Lower leg skin (tissue), 4 donors: Measurements from ENCODE around the gene GNB1L. TPM values are rescaled to one million over a fixed set of nuclear protein-coding genes. Genes with fewer than 3 reads are reported as not detected.

ENCODE experiments used
- DNase-seq, 2 donors: peaks; one replicate each; pipeline ENCODE4 v3.0.0-alpha.2; 2019; ENCODE audit warnings: low spot score in 2 of 2
- H3K4me3 ChIP-seq: fragments of 200-600 bp; sonication (generic); 2 replicates; pipeline ENCODE4 v1.5.1; 2017; ENCODE audit warnings: mild to moderate bottlenecking, low read depth; ENCODE audit not compliant: poor library complexity, severe bottlenecking
- POLR2A ChIP-seq, 2 donors: fragments of 450-650 bp; IDR thresholded peaks; one replicate each; pipeline ENCODE4 v1.6.1; 2016 to 2017; ENCODE audit warnings: antibody characterized with exemption in 2 of 2, mild to moderate bottlenecking in 1 of 2, moderate library complexity in 1 of 2
- WGBS, 2 donors: methylation state at CpG; one replicate each; pipeline ENCODE4 v1.1.5; 2018; 5-methylcytosine and 5-hydroxymethylcytosine counted together
- intact Hi-C: fragments of 100-400 bp; cut with DNase I; formaldehyde crosslinking; loops from one replicate; pipeline ENCODE4 v1.15.0; 2023; ENCODE audit warnings: low total_unique reads
- total RNA-seq, 4 donors: library from RNA; depleted of rRNA; stranded (reverse); fragments of >200 nt; gene quantifications; one replicate each; pipeline ENCODE4 v1.1.0, GENCODE V29; 2016
- TF ChIP-seq, protein P1 (sequence below), 3 donors: fragments of 450-650 bp; IDR thresholded peaks; one replicate each; pipeline ENCODE4 v1.5.1; 2016; ENCODE audit warnings: antibody characterized with exemption in 3 of 3, mild to moderate bottlenecking in 3 of 3, moderate library complexity in 2 of 3

GNB1L gene
- total RNA-seq, 4 donors from 2014 or later, result 10.0 to 16.2 (median 11.2) TPM

DNA sequence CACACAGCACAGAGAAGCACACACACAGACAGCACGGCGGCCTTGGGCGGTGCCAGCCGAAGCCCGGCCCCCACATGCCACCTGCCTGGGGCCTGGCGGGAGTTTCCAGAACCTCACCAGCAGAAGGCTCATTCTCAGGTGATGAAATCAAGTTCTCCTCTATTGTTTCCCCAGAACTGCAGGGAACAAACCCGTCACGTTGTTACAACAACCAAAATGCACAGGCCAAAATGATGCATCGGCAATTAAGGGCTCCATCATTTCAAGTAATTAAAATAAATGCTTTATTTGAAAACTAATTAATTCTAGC lies 30.8 kb downstream of the GNB1L start:
- DNase-seq, result peak; percentile 27 to 78
- no peak overlapping the region for H3K4me3 ChIP-seq
- no peak for TF ChIP-seq POLR2A (IDR thresholded peaks at IDR 0.05)
- TF ChIP-seq, protein P1, sequence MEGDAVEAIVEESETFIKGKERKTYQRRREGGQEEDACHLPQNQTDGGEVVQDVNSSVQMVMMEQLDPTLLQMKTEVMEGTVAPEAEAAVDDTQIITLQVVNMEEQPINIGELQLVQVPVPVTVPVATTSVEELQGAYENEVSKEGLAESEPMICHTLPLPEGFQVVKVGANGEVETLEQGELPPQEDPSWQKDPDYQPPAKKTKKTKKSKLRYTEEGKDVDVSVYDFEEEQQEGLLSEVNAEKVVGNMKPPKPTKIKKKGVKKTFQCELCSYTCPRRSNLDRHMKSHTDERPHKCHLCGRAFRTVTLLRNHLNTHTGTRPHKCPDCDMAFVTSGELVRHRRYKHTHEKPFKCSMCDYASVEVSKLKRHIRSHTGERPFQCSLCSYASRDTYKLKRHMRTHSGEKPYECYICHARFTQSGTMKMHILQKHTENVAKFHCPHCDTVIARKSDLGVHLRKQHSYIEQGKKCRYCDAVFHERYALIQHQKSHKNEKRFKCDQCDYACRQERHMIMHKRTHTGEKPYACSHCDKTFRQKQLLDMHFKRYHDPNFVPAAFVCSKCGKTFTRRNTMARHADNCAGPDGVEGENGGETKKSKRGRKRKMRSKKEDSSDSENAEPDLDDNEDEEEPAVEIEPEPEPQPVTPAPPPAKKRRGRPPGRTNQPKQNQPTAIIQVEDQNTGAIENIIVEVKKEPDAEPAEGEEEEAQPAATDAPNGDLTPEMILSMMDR (IDR thresholded peaks at IDR 0.05), result no peak
- WGBS, 2 donors, result 40 to 71% methylated on average over 9 of the region's 9 CpGs
- intact Hi-C loops, result no loop called here

GRCh38 chr22:19823191-19823901 lies 31.3 kb downstream of the GNB1L start:
- no peak for TF ChIP-seq POLR2A (IDR thresholded peaks at IDR 0.05)
- TF ChIP-seq, protein P1 (IDR thresholded peaks at IDR 0.05), result no peak
- intact Hi-C loops, result no loop called here
- H3K4me3 ChIP-seq, result no peak overlapping the region
- peak in 1 of 2 donors; percentile 64 for DNase-seq
- WGBS, 2 donors, result 70% methylated on average over 11 of the region's 11 CpGs

- intact Hi-C loops, result no loop called here
- TF ChIP-seq POLR2A (IDR thresholded peaks at IDR 0.05), result no peak
- TF ChIP-seq, protein P1 (IDR thresholded peaks at IDR 0.05), result no peak
- H3K4me3 ChIP-seq, result no peak overlapping the region
- peak in 1 of 2 donors; percentile 82 for DNase-seq
- 89 to 91% methylated on average over 16 to 17 of the region's 18 CpGs for WGBS, 2 donors
These were observed 32.2 kb downstream of the GNB1L start for GRCh38 chr22:19822301-19823117.

- WGBS, 2 donors, result 88 to 96% methylated on average over 15 to 17 of the region's 20 CpGs
- no peak overlapping the region for H3K4me3 ChIP-seq
- peak in 1 of 2 donors; percentile 78 for DNase-seq
- intact Hi-C loops, result no loop called here
- TF ChIP-seq, protein P1 (IDR thresholded peaks at IDR 0.05), result no peak
- TF ChIP-seq POLR2A (IDR thresholded peaks at IDR 0.05), result no peak
These were observed 33.0 kb downstream of the GNB1L start for GRCh38 chr22:19821523-19822300.

DNA sequence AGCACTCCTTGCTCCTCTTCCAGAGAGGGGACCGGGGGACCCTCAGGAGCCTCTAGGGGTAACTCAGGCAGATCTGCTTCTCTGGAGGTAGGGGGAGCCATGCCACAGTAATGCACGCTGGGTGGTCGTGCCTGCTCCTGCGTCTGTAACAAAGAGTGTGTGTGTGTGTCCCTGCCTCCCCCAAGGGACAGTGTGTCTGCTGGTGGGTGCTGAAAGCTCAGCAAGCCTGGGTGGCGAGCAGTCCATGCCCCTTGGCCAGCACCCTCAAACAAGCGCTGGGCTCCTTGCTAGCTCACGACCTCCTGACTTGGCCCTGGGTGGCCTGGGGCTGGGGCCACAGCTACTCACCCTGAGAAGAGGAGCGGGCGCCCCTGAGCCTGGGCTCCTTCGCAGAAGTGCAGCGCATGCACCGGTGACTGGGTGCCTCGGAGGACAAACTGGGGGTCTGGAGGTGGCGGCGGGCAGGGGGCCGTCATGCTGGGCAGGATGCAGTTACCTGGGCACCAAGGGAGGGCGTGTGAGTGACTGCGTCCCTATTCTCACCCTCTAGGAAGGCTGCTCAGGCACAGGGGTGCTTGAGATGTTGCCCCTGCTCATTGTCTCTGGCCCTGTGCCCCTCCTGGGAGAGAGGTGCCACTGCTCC lies 33.7 kb downstream of the GNB1L start:
- TF ChIP-seq POLR2A (IDR thresholded peaks at IDR 0.05), result no peak
- TF ChIP-seq, protein P1 (IDR thresholded peaks at IDR 0.05), result no peak
- intact Hi-C loops, result no loop called here
- DNase-seq, result peak in 1 of 2 donors; percentile 78
- WGBS, 2 donors, result 91 to 97% methylated on average over 14 to 15 of the region's 18 CpGs
- H3K4me3 ChIP-seq, result no peak overlapping the region
